Effector memory CD4-positive, alpha-beta T cell (primary cell): ENCODE results near the gene TIAL1.

Source experiments
- DNase-seq, 3 donors: peaks; one replicate each; pipeline ENCODE4 v3.0.0-alpha.2; 2020
- H3K27ac ChIP-seq: 2 replicates; pipeline ENCODE4 v1.7.0; 2013; ENCODE audit warnings: mild to moderate bottlenecking, low read length, moderate library complexity; ENCODE audit not compliant: insufficient read depth, poor library complexity, severe bottlenecking
- H3K27me3 ChIP-seq: replicated peaks from 2 replicates; pipeline ENCODE4 v1.7.0; 2013; ENCODE audit warnings: mild to moderate bottlenecking, low read length; ENCODE audit not compliant: insufficient read depth, control insufficient read depth, poor library complexity, severe bottlenecking
- H3K36me3 ChIP-seq: 2 replicates; pipeline ENCODE4 v1.7.0; 2013; ENCODE audit warnings: mild to moderate bottlenecking, low read length, moderate library complexity; ENCODE audit not compliant: control insufficient read depth, insufficient read depth
- H3K4me1 ChIP-seq: 2 replicates; pipeline ENCODE4 v1.7.0; 2013; ENCODE audit warnings: low read length, mild to moderate bottlenecking; ENCODE audit not compliant: control insufficient read depth, insufficient read depth, poor library complexity, severe bottlenecking
- H3K4me3 ChIP-seq: 2 replicates; pipeline ENCODE4 v1.7.0; 2013; ENCODE audit warnings: low read length, low read depth, mild to moderate bottlenecking; ENCODE audit not compliant: insufficient read depth, poor library complexity, severe bottlenecking
- H3K9me3 ChIP-seq: 2 replicates; pipeline ENCODE4 v1.7.0; 2013; ENCODE audit warnings: mild to moderate bottlenecking, low read length, moderate library complexity; ENCODE audit not compliant: control insufficient read depth

The TIAL1 gene

GRCh38 chr10:119541459-119542356 is 55.1 kb downstream of the TIAL1 start:
- Histone ChIP-seq H3K27me3 (no peaks in the 10 kb centered on the region), H3K27ac (peak overlapping the region; percentile 80), H3K4me1 (peaks cover 25% of the 10 kb centered on the region), H3K36me3 (no peaks in the 10 kb centered on the region), H3K9me3 (no peaks in the 10 kb centered on the region), H3K4me3 (peak overlapping the region; percentile 90)
- DNase-seq: peak in 2 of 3 donors; percentile 7 to 16

- Histone ChIP-seq H3K36me3 (no peaks in the 10 kb centered on the region), H3K4me1 (peaks cover 30% of the 10 kb centered on the region), H3K27ac (peak overlapping the region; percentile 80), H3K9me3 (no peaks in the 10 kb centered on the region), H3K27me3 (no peaks in the 10 kb centered on the region), H3K4me3 (peak overlapping the region; percentile 90)
- DNase-seq: no peak
Measured at GRCh38 chr10:119541046-119541445, 55.7 kb downstream of the TIAL1 start.

GRCh38 chr10:119540038-119540437 is 56.7 kb downstream of the TIAL1 start:
- Histone ChIP-seq H3K4me1 (peaks cover 33% of the 10 kb centered on the region), H3K27ac (no peak overlapping the region), H3K9me3 (no peaks in the 10 kb centered on the region), H3K36me3 (no peaks in the 10 kb centered on the region), H3K27me3 (no peaks in the 10 kb centered on the region), H3K4me3 (no peak overlapping the region)
- no peak for DNase-seq

GRCh38 chr10:119539359-119539825 is 57.4 kb downstream of the TIAL1 start:
- Histone ChIP-seq H3K36me3 (peaks cover 3% of the 10 kb centered on the region), H3K9me3 (no peaks in the 10 kb centered on the region), H3K4me1 (peaks cover 33% of the 10 kb centered on the region), H3K27me3 (no peaks in the 10 kb centered on the region), H3K27ac (peak overlapping the region; percentile 25), H3K4me3 (no peak overlapping the region)
- no peak for DNase-seq

GRCh38 chr10:119538632-119539358 is 58.0 kb downstream of the TIAL1 start:
- Histone ChIP-seq H3K36me3 (peaks cover 3% of the 10 kb centered on the region), H3K4me1 (peaks cover 33% of the 10 kb centered on the region), H3K27ac (peak overlapping the region; percentile 25), H3K4me3 (peak overlapping the region; percentile 6), H3K27me3 (no peaks in the 10 kb centered on the region), H3K9me3 (no peaks in the 10 kb centered on the region)
- DNase-seq: no peak

- peak overlapping the region; percentile 25 for H3K27ac ChIP-seq
- no peak for DNase-seq
- H3K9me3 ChIP-seq: no peaks in the 10 kb centered on the region
- H3K36me3 ChIP-seq: peaks cover 3% of the 10 kb centered on the region
- peaks cover 33% of the 10 kb centered on the region for H3K4me1 ChIP-seq
- H3K27me3 ChIP-seq: no peaks in the 10 kb centered on the region
- peak overlapping the region; percentile 6 for H3K4me3 ChIP-seq
Measured at GRCh38 chr10:119537953-119538630, 58.7 kb downstream of the TIAL1 start.

- Histone ChIP-seq H3K9me3 (no peaks in the 10 kb centered on the region), H3K4me1 (peaks cover 39% of the 10 kb centered on the region), H3K27me3 (no peaks in the 10 kb centered on the region), H3K27ac (peak overlapping the region; percentile 8), H3K4me3 (no peak overlapping the region), H3K36me3 (peaks cover 3% of the 10 kb centered on the region)
- no peak for DNase-seq
Measured at GRCh38 chr10:119536508-119537025, 60.2 kb downstream of the TIAL1 start.

GRCh38 chr10:119535837-119536507 is 60.8 kb downstream of the TIAL1 start:
- Histone ChIP-seq H3K4me3 (no peak overlapping the region), H3K27ac (no peak overlapping the region), H3K27me3 (no peaks in the 10 kb centered on the region), H3K36me3 (peaks cover 3% of the 10 kb centered on the region), H3K9me3 (no peaks in the 10 kb centered on the region), H3K4me1 (peaks cover 38% of the 10 kb centered on the region)
- DNase-seq: no peak

- no peak overlapping the region for H3K4me3 ChIP-seq
- H3K36me3 ChIP-seq: peaks cover 3% of the 10 kb centered on the region
- DNase-seq: no peak
- peaks cover 34% of the 10 kb centered on the region for H3K4me1 ChIP-seq
- H3K27me3 ChIP-seq: no peaks in the 10 kb centered on the region
- H3K27ac ChIP-seq: no peak overlapping the region
- no peaks in the 10 kb centered on the region for H3K9me3 ChIP-seq
Measured at GRCh38 chr10:119535305-119535704, 61.5 kb downstream of the TIAL1 start.
